A549 (cell line): ENCODE measurements around the gene SACS.
"Not testable (repeated sequence)": the region's sequence is repeated elsewhere in the genome, so short reads cannot be mapped to it uniquely, and the experiment has no call there.

Experiments used
- CHD4 ChIP-seq: fragments of 200-600 bp; sonication (generic); IDR thresholded peaks from 2 replicates; pipeline ENCODE4 v1.6.1; 2016; ENCODE audit warnings: antibody characterized with exemption, mild to moderate bottlenecking, borderline replicate concordance
- CTCF ChIP-seq: fragments of >200 bp; sonication (Bioruptor Twin); formaldehyde crosslinking; IDR thresholded peaks from 3 replicates; pipeline ENCODE4 v1.5.1; 2016
- JUNB ChIP-seq: fragments of >200 bp; sonication (Bioruptor Twin); formaldehyde crosslinking; IDR thresholded peaks from 2 replicates; pipeline ENCODE4 v1.6.1; 2016
- MYC ChIP-seq: IDR thresholded peaks from 2 replicates; pipeline ENCODE4 v1.6.1; 2012; ENCODE audit warnings: mild to moderate bottlenecking, inconsistent platforms, low read length, improper control_type of control experiment, borderline replicate concordance
- POLR2A ChIP-seq: IDR thresholded peaks from 2 replicates; pipeline ENCODE4 v1.6.1; 2012; ENCODE audit warnings: mild to moderate bottlenecking, low read length
- POLR2AphosphoS2 ChIP-seq: conservative IDR thresholded peaks from 2 replicates; pipeline ENCODE4 v1.6.1; 2012; ENCODE audit warnings: low read length, improper control_type of control experiment, inconsistent platforms
- REST ChIP-seq: fragments of 200-600 bp; sonication (generic); IDR thresholded peaks from 2 replicates; pipeline ENCODE4 v1.6.1; 2016; ENCODE audit warnings: antibody characterized with exemption, mild to moderate bottlenecking, moderate library complexity
- RFX5 ChIP-seq: fragments of 450-650 bp; IDR thresholded peaks from 2 replicates; pipeline ENCODE4 v1.7.1; 2014; ENCODE audit warnings: antibody characterized with exemption, mild to moderate bottlenecking, moderate library complexity
- SMC3 ChIP-seq: fragments of >200 bp; sonication (Bioruptor Twin); formaldehyde crosslinking; IDR thresholded peaks from 3 replicates; pipeline ENCODE4 v1.6.1; 2018; ENCODE audit warnings: inconsistent platforms

GRCh38 chr13:23314837-23315236 is 118.7 kb downstream of the SACS start:
- not testable (repeated sequence) for TF ChIP-seq MYC, CTCF, CHD4, REST, POLR2AphosphoS2, RFX5, POLR2A, JUNB, SMC3
